Fibroblast of pulmonary artery (primary cell): Measurements from ENCODE around the gene NOXA1.

ENCODE experiments used
- DNase-seq: peaks from one replicate; pipeline ENCODE4 v3.0.0-alpha.2; 2010; ENCODE audit warnings: low read depth
- H3K4me3 ChIP-seq: replicated peaks from 2 replicates; pipeline ENCODE4 v1.5.1; 2011; ENCODE audit warnings: low read depth, mild to moderate bottlenecking, control low read depth, low read length, moderate library complexity
- TF ChIP-seq, protein P1 (sequence below): IDR thresholded peaks from 2 replicates; pipeline ENCODE4 v1.5.1; 2011; ENCODE audit warnings: mild to moderate bottlenecking, control low read depth, low read length, inconsistent platforms; ENCODE audit errors: missing control alignments

Gene NOXA1

DNA sequence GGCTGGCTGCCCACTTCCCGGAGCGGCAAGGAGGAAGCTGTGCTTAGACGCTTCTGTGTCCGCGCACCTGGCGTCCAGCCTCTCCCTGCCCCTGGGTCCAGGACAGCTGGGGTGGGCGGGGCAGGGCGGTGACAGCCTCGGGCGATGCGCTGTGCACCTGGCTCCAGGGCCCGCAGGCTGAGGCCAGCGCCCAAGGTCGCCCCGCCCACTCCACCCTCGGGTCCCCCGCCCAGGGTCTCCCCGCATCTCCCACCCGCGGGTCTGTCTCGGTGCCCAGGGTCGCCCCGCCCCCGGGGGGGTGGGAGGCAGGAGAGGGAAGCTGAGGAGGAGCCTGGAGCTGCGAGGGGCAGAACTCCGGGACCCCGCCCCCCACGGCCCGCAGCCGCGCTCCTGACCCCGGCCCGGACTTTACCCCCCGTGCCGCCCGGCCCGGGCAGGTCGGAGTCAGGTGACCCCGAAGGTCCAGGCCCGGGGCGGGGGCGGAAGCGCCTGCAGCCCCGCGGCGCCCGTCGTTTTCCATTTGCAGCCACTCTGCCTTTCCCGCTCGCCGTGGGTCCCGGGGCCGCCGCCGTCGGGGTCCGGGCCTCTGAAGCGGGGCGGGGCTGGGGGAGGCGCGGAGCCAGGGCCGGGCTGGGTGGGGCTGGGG lies 18.2 kb downstream of the NOXA1 start, which contains the start of gene ENTPD8:
TSS of gene ENTPD8 (minus strand) at position 69 of the 646 bp plus-strand sequence. CDS start 3,072 bp downstream, outside the sequence.
- peak within 1 kb of the TSS; percentile 33 for H3K4me3 ChIP-seq
- DNase-seq: no peak
- TF ChIP-seq, protein P1, sequence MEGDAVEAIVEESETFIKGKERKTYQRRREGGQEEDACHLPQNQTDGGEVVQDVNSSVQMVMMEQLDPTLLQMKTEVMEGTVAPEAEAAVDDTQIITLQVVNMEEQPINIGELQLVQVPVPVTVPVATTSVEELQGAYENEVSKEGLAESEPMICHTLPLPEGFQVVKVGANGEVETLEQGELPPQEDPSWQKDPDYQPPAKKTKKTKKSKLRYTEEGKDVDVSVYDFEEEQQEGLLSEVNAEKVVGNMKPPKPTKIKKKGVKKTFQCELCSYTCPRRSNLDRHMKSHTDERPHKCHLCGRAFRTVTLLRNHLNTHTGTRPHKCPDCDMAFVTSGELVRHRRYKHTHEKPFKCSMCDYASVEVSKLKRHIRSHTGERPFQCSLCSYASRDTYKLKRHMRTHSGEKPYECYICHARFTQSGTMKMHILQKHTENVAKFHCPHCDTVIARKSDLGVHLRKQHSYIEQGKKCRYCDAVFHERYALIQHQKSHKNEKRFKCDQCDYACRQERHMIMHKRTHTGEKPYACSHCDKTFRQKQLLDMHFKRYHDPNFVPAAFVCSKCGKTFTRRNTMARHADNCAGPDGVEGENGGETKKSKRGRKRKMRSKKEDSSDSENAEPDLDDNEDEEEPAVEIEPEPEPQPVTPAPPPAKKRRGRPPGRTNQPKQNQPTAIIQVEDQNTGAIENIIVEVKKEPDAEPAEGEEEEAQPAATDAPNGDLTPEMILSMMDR: no peak

DNA sequence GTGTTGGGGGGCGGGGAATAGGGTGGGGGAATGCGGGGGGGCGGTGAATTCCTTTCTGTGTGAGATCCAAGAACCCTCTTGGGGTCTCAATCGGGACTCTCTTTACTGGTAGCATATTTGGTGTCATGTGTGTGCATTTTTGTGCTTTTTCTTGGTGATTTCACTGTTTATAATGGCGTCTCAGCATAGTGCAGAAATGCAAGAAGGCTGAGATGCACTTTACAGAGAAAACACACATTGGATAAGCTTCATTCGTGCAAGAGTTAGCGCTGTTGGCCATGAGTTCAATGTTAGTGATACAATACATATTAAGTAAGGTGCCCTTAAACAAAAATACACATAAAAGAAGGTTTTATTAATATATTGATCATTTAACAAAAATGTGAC lies 18.7 kb downstream of the NOXA1 start:
- no peak for DNase-seq
- no peak overlapping the region for H3K4me3 ChIP-seq
- TF ChIP-seq, protein P1: no peak

DNA sequence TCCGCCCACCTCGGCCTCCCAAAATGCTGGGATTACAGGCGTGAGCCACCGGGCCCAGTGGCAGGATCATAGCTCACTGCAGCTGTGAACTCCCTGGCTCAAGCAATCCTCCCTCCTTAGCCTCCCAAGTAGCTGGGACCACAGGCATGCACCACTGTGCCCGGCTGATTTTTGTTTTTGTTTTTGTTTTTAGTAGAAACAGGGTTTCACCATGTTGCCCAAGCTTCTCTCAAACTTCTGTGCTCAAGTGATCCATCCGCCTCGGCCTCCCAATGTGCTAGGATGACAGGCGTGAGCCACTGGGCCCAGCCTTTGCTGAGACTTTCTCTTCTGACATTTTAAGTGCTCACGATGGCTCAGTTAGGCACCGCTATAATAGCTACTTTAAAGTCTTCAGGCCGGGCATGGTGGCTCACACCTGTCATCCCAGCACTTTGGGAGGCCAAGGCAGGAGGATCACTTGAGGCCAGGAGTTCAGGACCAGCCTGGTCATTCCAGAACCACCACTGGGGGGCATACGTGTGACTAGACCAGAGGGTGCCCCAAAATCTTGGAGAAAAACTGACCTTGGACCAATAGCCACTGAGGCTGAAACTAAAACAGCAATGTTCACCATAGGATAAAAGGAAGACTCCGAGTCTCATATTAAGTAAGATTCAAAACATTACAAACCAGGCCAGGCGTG lies 21.1 kb downstream of the NOXA1 start:
- H3K4me3 ChIP-seq: no peak overlapping the region
- TF ChIP-seq, protein P1: no peak
- no peak for DNase-seq

DNA sequence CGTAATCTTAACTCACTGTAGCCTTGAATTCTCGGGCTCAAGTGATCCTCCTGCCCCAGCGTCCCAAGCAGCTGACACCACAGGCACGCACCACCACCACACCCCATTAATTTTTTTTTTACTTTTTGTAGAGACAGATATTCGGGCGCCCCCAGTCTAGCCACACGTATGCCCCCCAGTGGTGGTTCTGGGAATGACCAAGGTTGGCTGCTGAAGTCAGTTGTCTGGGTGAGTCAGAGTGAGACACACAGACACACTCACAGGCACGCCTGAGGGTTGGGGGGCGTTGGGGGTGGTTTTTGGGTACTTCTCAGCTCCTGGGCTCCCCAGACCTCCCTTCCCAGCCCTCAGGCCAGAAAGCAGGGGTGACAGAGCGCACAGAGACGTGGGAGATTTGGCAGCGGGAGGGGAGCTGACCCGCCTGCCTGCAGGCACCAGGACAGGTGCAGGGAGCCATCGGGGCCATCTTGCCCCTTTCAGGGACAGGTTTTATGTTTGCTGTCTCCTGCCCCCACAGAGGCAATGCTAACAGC lies 22.1 kb downstream of the NOXA1 start:
- peak; percentile 77 for DNase-seq
- no peak overlapping the region for H3K4me3 ChIP-seq
- TF ChIP-seq, protein P1: peak; percentile 76

DNA sequence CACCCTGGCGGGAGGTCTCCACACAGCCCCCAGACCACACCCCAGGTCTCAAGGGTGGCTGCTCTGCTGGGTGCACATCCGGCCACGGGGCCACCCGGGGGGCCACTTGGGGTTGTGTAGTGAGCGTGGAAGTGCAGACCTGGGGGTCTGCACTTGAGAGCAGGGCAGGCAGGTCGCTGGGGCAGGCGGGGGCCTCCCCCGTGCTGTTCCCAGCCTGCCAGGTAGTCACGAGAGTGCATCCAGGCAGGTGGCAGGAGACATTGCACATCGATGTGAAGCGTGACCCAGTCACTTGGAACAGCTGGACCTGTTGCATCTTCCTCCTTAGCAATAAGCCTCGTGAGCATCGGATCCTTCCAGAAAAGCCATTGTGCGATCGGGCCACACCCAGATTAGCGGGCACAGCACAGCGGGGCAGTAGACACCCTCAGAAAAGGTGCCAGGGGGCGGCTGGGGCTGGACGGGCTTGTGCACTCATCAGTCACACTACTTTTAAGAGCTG lies 22.8 kb downstream of the NOXA1 start:
- no peak overlapping the region for H3K4me3 ChIP-seq
- TF ChIP-seq, protein P1: no peak
- no peak for DNase-seq

DNA sequence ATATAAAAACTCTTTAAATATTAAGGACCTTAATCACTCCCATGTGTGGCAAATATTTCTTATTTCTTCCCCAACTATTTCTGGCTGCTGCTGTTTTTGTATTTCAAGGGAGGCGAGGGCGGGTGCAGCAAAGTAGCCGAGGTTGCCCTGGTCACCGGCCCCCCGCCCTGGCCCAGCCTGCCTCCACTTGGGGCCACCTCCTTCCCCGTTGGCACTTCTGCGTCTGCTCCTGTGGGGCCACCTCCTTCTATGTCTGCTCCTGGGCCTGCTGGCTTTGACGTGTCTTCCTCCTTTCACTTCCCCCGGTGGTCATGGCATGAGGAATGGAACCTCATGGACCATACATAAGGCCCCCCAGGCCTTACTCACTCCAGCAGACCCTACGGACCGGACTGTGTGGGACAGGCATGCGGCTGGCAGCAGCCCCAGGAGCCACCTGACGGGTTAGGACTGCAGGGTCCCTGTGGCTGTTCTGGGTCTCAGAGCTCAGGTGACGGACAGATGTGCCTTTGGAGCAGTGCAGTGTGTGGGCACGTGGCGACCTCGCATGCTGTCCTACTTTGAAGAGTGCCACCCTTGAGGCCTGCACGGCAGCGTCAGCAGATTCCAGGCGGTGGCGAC lies 23.8 kb downstream of the NOXA1 start:
- H3K4me3 ChIP-seq: no peak overlapping the region
- DNase-seq: no peak
- TF ChIP-seq, protein P1: no peak
